ENCODE results near the gene C1QL4. TPM values are rescaled to one million over a fixed set of nuclear protein-coding genes. Genes with fewer than 3 reads are reported as not detected.

Gene C1QL4
- total and polyA plus RNA-seq, 9 of the 15 experiments (the other 6 are each of a cell fraction or from before 2014, with no cell fraction given), result 0.08 to 2.1 (median 0.31) TPM

DNA sequence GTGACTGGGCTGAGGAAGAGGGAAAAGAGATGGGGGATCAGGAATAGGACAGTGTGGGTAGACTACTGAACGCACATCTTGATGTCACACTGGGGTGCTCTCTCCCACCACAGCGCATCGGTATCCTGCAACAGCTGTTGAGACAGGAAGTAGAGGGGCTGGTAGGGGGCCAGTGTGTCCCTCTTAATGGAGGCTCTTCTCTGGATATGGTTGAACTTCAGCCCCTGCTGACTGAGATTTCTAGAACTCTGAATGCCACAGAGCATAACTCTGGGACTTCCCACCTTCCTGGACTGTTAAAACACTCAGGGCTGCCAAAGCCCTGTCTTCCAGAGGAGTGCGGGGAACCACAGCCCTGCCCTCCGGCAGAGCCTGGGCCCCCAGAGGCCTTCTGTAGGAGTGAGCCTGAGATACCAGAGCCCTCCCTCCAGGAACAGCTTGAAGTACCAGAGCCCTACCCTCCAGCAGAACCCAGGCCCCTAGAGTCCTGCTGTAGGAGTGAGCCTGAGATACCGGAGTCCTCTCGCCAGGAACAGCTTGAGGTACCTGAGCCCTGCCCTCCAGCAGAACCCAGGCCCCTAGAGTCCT, 6.9 kb downstream of the C1QL4 start:
- Histone ChIP-seq H3K4me2 (ENCODE audit: insufficient read depth, low read length) (no peak overlapping the region), H3K9ac (ENCODE audit: insufficient read depth in 1 of 2, low read depth in 2 of 2, low read length in 2 of 2) (no peak overlapping the region; a peak in 1 of 4 replicates), H3K4me3 (no peak overlapping the region), H4K20me1 (replicated peaks; ENCODE audit: control insufficient read depth, insufficient read depth, low read length) (no peaks in the 10 kb centered on the region), H3K9me3 (replicated peaks; ENCODE audit: control insufficient read depth, insufficient read depth, low read depth, low read length) (no peaks in the 10 kb centered on the region), H3K27me3 (ENCODE audit: control insufficient read depth in 2 of 2, insufficient read depth in 2 of 2, low read length in 2 of 2) (no peaks in the 10 kb centered on the region), H2AFZ (ENCODE audit: low read depth, low read length) (no peak overlapping the region), H3K79me2 (ENCODE audit: control insufficient read depth, insufficient read depth, low read length) (no peaks in the 10 kb centered on the region), H3K36me3 (ENCODE audit: control insufficient read depth, insufficient read depth, low read length) (peaks cover 60% of the 10 kb centered on the region; the same call in 2 of the 3 replicates), H3K27ac (ENCODE audit: extremely low read depth, low read depth, low read length) (no peak overlapping the region), H3K9me1 (ENCODE audit: control insufficient read depth, insufficient read depth, low read length) (peaks cover 3% of the 10 kb centered on the region), H3K4me1 (replicated peaks in 1 of 2; ENCODE audit: control insufficient read depth in 2 of 2, insufficient read depth in 2 of 2, low read length in 2 of 2) (peaks cover 0 to 18% of the 10 kb centered on the region in 2 experiments; a peak in 2 of 5 replicates)
- no peak for DNase-seq (ENCODE audit: extremely low read depth in 1 of 4, low spot score in 3 of 4)
- in situ Hi-C loops (cut with MboI) (no loop called here), intact Hi-C loops (cut with micrococcal nuclease) (no loop called here)
- no TSS peak for BruUV-seq (replicated peaks)
- no peak for FAIRE-seq
- 88% methylated on average over 7 of the region's 7 CpGs for WGBS (ENCODE audit: insufficient coverage, low coverage, missing lambda C conversion rate)
- CTCF ChIA-PET (ENCODE audit: low intra/inter-chr PET ratio), result interaction anchor here (0.7 to 1.4 kb wide), 2 partner anchors 12 to 17 kb away, joined by 3 to 8 read pairs; partner anchors contain the start of gene DNAJC22
- ATAC-seq, result no peak
- POLR2A ChIA-PET, result interaction anchor here (0.6 kb wide), 1 partner anchor 42 kb away, joined by 5 read pairs; no protein-coding TSS in a partner anchor
- no peak for TF ChIP-seq PYGO2 (tag; IDR thresholded peaks at IDR 0.05)
- TF ChIP-seq, protein P1, sequence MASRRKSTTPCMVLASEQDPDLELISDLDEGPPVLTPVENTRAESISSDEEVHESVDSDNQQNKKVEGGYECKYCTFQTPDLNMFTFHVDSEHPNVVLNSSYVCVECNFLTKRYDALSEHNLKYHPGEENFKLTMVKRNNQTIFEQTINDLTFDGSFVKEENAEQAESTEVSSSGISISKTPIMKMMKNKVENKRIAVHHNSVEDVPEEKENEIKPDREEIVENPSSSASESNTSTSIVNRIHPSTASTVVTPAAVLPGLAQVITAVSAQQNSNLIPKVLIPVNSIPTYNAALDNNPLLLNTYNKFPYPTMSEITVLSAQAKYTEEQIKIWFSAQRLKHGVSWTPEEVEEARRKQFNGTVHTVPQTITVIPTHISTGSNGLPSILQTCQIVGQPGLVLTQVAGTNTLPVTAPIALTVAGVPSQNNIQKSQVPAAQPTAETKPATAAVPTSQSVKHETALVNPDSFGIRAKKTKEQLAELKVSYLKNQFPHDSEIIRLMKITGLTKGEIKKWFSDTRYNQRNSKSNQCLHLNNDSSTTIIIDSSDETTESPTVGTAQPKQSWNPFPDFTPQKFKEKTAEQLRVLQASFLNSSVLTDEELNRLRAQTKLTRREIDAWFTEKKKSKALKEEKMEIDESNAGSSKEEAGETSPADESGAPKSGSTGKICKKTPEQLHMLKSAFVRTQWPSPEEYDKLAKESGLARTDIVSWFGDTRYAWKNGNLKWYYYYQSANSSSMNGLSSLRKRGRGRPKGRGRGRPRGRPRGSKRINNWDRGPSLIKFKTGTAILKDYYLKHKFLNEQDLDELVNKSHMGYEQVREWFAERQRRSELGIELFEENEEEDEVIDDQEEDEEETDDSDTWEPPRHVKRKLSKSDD (conservative IDR thresholded peaks at IDR 0.05; ENCODE audit: low read length), result no peak
- TF ChIP-seq COPS2 (conservative IDR thresholded peaks at IDR 0.05), result no peak
- TF ChIP-seq HCFC1 (IDR thresholded peaks at IDR 0.05; ENCODE audit: low read depth, low read length), result no peak
- TF ChIP-seq ZEB2 (IDR thresholded peaks at IDR 0.05), result no peak
- no peak for TF ChIP-seq KAT2B (IDR thresholded peaks at IDR 0.05; ENCODE audit: low read depth, low read length)
- TF ChIP-seq MBD2 (IDR thresholded peaks at IDR 0.05; ENCODE audit: borderline replicate concordance, low read depth), result no peak
- no peak for TF ChIP-seq GTF2F1 (IDR thresholded peaks at IDR 0.05; ENCODE audit: low read depth, low read length)
- TF ChIP-seq GATAD2A (IDR thresholded peaks at IDR 0.05), result no peak
- TF ChIP-seq ZNF280A (IDR thresholded peaks at IDR 0.05; ENCODE audit: low read depth, partially characterized antibody), result no peak
- TF ChIP-seq, protein P2, sequence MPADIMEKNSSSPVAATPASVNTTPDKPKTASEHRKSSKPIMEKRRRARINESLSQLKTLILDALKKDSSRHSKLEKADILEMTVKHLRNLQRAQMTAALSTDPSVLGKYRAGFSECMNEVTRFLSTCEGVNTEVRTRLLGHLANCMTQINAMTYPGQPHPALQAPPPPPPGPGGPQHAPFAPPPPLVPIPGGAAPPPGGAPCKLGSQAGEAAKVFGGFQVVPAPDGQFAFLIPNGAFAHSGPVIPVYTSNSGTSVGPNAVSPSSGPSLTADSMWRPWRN (IDR thresholded peaks at IDR 0.05; ENCODE audit: low read depth), result no peak
- TF ChIP-seq ZNF282 (CRISPR knock-in tag; IDR thresholded peaks at IDR 0.05), result no peak
- TF ChIP-seq TAL1 (IDR thresholded peaks at IDR 0.05), result no peak
- no peak for TF ChIP-seq ZNF436 (CRISPR knock-in tag; IDR thresholded peaks at IDR 0.05)
- no peak for TF ChIP-seq HDAC1 (IDR thresholded peaks at IDR 0.05)
- no peak for TF ChIP-seq MYNN (IDR thresholded peaks at IDR 0.05)
- TF ChIP-seq MYNN (CRISPR knock-in tag; IDR thresholded peaks at IDR 0.05), result no peak
- no peak for TF ChIP-seq ZFP1 (CRISPR knock-in tag; IDR thresholded peaks at IDR 0.05)

All from K562 (cell line).